ENCODE data around the gene PCDHB15.
A peak's percentile ranks its signal among the peaks of the same experiment; 100 is the strongest.
"Not testable (repeated sequence)": the region's sequence is repeated elsewhere in the genome, so short reads cannot be mapped to it uniquely, and the experiment has no call there.

Gene PCDHB15

GRCh38 chr5:141245250-141245717 lies at the start of gene PCDHB15:
Gene PCDHB15 (plus strand): TSS chr5:141245395. CDS start chr5:141245579, 184 bp downstream.
- DNase-seq = no peak

- DNase-seq = no peak
Measured at GRCh38 chr5:141196363-141196762, 48.8 kb upstream of the PCDHB15 start.

DNA sequence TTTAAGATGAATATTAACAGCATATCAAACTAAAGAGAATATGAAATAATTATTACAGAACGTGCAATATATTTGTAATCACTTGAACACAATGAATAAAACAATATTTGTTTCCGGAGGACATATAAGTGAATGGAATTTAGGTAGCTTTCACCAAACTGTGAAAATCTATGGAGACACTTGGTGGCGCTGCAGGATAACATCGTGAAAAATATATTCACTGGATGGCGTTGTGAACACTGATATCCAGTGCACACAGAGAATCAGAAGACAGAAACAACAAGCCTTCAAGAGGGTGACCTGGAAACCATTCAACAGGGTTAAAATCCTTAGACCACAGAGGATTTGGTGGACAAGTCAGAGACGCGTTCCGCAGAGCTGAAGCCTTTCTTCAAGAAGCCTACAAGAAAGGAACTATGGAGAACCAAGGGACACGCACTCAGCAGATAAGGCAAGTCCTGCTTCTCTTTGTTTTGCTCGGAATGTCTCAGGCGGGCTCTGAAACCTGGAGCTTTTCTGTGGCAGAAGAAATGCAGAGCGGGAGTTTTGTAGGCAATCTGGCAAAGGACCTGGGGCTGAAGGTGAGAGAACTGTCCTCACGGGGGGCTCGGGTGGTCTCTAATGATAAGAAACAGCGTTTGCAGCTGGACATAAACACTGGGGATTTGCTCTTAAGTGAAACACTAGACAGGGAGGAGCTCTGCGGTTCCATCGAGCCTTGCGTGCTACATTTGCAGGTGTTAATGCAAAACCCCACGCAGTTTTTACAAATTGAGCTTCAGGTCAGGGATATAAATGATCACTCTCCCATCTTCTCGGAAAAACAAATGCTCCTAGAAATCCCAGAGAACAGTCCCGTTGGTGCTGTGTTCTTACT lies 45.6 kb upstream of the PCDHB15 start, which contains the start of gene PCDHB11:
TSS of gene PCDHB11 (plus strand) at position 269 of the 877 bp plus-strand sequence. CDS start at position 417, 148 bp downstream.
- no peak for DNase-seq

- not testable (repeated sequence) for DNase-seq
Measured at GRCh38 chr5:141201126-141201525, 44.1 kb upstream of the PCDHB15 start.

GRCh38 chr5:141201646-141202045 lies 43.5 kb upstream of the PCDHB15 start:
- not testable (repeated sequence) for DNase-seq

DNA sequence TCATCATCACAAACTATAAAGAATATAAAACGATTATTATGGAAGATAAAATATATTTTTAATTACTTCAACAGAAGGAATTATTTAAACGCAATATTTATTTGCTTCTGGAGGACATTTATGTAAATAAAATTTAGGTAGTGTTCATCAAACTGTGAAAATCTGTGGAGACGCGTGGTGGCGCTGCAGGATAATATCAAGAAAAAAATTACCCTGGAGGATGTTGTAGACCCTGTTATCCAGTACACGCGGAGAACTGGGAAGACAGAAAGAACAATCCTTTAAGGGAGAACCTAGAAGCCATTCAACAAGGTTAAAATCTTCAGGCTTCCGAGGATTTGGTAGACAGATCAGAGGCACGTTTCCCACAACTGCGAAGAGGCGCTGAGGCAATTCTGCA lies 36.7 kb upstream of the PCDHB15 start, which contains the start of gene PCDHB12:
TSS of gene PCDHB12 (plus strand) at position 242 of the 400 bp plus-strand sequence. CDS start 189 bp downstream, outside the sequence.
- DNase-seq = no peak

DNA sequence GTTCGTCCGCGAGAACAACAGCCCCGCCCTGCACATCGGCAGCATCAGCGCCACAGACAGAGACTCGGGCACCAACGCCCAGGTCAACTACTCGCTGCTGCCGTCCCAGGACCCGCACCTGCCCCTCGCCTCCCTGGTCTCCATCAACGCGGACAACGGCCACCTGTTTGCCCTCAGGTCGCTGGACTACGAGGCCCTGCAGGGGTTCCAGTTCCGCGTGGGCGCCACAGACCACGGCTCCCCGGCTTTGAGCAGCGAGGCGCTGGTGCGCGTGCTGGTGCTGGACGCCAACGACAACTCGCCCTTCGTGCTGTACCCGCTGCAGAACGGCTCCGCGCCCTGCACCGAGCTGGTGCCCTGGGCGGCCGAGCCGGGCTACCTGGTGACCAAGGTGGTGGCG lies 34.9 kb upstream of the PCDHB15 start:
- not testable (repeated sequence) for DNase-seq

- not testable (repeated sequence) for DNase-seq
Measured at GRCh38 chr5:141210849-141211248, 34.3 kb upstream of the PCDHB15 start.

- peak; percentile 12 for DNase-seq
Measured at GRCh38 chr5:141213656-141214339, 31.4 kb upstream of the PCDHB15 start, which contains the start of gene PCDHB13. Gene PCDHB13 (plus strand): TSS chr5:141213919. CDS start chr5:141214124, 205 bp downstream.

DNA sequence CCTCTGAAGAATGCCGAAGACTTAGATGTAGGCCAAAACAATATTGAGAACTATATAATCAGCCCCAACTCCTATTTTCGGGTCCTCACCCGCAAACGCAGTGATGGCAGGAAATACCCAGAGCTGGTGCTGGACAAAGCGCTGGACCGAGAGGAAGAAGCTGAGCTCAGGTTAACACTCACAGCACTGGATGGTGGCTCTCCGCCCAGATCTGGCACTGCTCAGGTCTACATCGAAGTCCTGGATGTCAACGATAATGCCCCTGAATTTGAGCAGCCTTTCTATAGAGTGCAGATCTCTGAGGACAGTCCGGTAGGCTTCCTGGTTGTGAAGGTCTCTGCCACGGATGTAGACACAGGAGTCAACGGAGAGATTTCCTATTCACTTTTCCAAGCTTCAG lies 30.6 kb upstream of the PCDHB15 start:
- DNase-seq = not testable (repeated sequence)

GRCh38 chr5:141215504-141215903 lies 29.7 kb upstream of the PCDHB15 start:
- DNase-seq = not testable (repeated sequence)

DNA sequence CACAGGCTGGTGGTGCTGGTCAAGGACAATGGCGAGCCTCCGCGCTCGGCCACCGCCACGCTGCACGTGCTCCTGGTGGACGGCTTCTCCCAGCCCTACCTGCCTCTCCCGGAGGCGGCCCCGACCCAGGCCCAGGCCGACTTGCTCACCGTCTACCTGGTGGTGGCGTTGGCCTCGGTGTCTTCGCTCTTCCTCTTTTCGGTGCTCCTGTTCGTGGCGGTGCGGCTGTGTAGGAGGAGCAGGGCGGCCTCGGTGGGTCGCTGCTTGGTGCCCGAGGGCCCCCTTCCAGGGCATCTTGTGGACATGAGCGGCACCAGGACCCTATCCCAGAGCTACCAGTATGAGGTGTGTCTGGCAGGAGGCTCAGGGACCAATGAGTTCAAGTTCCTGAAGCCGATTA lies 29.2 kb upstream of the PCDHB15 start:
- DNase-seq = not testable (repeated sequence)

GRCh38 chr5:141223112-141223783 lies 21.9 kb upstream of the PCDHB15 start, which contains the start of gene PCDHB14:
Gene PCDHB14 (plus strand): TSS chr5:141223343. CDS start chr5:141223506, 163 bp downstream.
- peak; percentile 27 for DNase-seq

DNA sequence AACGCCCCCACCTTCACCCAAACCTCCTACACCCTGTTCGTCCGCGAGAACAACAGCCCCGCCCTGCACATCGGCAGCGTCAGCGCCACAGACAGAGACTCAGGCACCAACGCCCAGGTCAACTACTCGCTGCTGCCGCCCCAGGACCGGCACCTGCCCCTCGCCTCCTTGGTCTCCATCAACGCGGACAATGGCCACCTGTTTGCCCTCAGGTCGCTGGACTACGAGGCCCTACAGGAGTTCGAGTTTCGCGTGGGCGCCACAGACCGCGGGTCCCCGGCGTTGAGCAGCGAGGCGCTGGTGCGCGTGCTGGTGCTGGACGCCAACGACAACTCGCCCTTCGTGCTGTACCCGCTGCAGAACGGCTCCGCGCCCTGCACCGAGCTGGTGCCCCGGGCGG lies 20.4 kb upstream of the PCDHB15 start:
- DNase-seq = not testable (repeated sequence)

- DNase-seq = not testable (repeated sequence)
Measured at GRCh38 chr5:141225421-141225820, 19.8 kb upstream of the PCDHB15 start.

DNA sequence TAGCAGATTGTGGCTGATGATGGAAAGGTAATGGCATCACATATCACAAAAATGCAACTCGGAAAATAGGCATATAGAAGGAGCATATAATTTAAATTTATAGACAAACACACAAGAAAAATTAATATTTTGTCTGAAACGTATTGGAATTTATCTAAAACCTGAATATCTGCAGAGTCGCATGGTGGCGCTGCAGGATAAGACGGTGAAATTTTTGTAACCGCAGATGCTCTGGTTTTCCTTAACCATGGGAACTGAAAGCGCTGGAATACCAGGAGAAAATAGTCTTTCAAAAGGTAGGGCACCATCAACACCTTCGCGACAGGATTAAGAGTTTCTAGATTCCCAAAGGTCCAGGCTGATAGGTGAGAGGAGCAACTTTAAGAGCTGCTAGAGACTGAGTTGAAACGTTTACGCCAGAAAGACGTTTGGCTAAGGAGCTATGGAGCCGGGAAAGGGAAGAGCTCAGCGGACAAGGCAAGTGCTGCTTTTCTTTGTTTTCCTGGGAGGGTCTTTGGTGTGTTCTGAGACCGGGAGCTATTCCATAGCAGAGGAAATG lies 11.0 kb upstream of the PCDHB15 start:
- DNase-seq = no peak

GRCh38 chr5:141235922-141236321 lies 9.3 kb upstream of the PCDHB15 start:
- not testable (repeated sequence) for DNase-seq

DNA sequence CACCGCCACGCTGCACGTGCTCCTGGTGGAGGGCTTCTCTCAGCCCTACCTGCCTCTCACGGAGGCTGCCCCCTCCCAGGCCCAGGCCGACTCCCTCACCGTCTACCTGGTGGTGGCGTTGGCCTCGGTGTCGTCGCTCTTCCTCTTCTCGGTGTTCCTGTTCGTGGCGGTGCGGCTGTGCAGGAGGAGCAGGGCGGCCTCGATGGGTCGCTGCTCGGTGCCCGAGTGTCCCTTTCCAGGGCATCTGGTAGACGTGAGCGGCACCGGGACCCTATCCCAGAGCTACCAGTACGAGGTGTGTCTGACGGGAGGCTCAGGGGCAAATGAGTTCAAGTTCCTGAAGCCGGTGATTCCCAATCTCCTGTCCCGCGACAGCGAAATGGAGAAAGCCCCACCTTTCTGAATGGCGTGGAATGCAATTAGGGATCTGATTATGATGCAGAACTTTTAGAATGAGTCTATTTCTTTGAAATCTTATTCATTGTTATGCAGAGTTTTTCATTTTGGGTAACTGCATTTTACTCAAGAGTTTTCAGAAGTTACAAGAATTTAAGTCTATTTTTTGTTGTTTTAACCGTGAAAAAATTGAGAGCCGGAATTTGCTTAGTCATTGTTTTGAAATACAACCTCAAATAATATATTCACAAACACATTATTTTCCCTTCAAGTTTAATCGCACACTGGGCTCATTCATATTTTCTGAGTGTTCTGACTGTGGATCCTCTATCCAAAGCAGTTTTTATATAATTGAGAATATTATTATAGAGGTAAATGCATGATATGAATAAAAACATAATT lies 8.5 kb upstream of the PCDHB15 start:
- no peak for DNase-seq

DNA sequence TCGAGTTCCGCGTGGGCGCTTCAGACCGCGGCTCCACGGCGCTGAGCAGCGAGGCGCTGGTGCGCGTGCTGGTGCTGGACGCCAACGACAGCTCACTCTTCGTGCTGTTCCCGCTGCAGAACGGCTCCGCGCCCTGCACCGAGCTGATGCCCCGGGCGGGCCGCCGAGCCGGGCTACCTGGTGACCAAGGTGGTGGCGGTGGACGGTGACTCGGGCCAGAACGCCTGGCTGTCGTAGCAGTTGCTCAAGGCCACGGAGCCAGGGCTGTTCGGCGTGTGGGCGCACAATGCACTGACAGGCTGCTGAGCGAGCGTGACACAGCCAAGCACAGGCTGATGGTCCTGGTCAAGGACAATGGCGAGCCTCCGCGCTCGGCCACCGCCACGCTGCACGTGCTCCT lies 3.7 kb upstream of the PCDHB15 start:
- DNase-seq = no peak

GRCh38 chr5:141246971-141247370 lies 1.8 kb downstream of the PCDHB15 start:
- DNase-seq = not testable (repeated sequence)

GRCh38 chr5:141247434-141247833 lies 2.2 kb downstream of the PCDHB15 start:
- not testable (repeated sequence) for DNase-seq

All from NCI-H345 (cell line).